Measurements from ENCODE around the gene TRIM31.

The TRIM31 gene

GRCh38 chr6:30135147-30135546, 22.3 kb upstream of the TRIM31 start (continued):
- no peak for TF ChIP-seq ZFP41 (tag by site-specific recombination; IDR thresholded peaks at IDR 0.05; ENCODE audit: borderline replicate concordance)

DNA sequence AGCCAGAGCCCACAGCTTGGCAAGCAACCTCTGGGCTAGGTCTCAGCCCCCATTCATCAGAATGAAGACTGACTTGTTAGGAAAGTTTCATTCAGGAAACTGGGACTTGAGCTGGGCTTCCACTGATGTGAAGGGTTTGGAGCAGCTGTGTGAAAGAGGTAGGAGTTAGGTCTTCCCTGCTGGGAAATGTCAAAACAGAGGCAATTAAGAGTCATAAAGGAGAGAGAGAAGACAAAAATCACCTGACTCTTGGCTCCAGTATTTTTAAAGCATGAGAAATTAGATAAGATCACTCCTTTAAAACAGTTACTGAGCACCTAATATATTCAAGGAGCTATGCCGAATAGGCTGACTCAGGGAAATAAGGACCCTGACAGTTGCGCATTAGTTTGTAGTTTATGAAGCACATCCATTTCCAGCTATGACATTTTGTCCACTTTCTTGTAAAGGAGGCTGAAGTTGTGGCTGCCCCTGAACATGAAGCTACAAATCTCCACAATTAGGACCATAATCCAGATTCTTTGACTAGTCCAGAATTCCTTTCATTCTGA, 19.1 kb upstream of the TRIM31 start:
- TF ChIP-seq ZNF558 (tag by site-specific recombination; IDR thresholded peaks at IDR 0.05): no peak
- TF ChIP-seq ZNF76 (tag by site-specific recombination; IDR thresholded peaks at IDR 0.05; ENCODE audit: borderline replicate concordance, low read depth): no peak
- no peak for TF ChIP-seq ZNF837 (tag by site-specific recombination; IDR thresholded peaks at IDR 0.05)
- TF ChIP-seq ZNF677 (tag by site-specific recombination; IDR thresholded peaks at IDR 0.05): no peak
- TF ChIP-seq FEZF1 (tag by site-specific recombination; IDR thresholded peaks at IDR 0.05): peak; percentile 31; the same call in 1 of the 2 replicates
- TF ChIP-seq WT1 (tag by site-specific recombination; IDR thresholded peaks at IDR 0.05): peak; percentile 72
- peak; percentile 55 for TF ChIP-seq ZIC2 (tag by site-specific recombination; IDR thresholded peaks at IDR 0.05)
- TF ChIP-seq ZNF521 (tag by site-specific recombination; IDR thresholded peaks at IDR 0.05): no peak
- TF ChIP-seq PRDM6 (tag by site-specific recombination; IDR thresholded peaks at IDR 0.05): 0 out of 2 replicates have a peak, but pooled peaks have one; percentile 31
- 0 out of 2 replicates have a peak, but pooled peaks have one; percentile 8 for TF ChIP-seq ZNF335 (tag by site-specific recombination; conservative IDR thresholded peaks at IDR 0.05)
- TF ChIP-seq, protein P1, sequence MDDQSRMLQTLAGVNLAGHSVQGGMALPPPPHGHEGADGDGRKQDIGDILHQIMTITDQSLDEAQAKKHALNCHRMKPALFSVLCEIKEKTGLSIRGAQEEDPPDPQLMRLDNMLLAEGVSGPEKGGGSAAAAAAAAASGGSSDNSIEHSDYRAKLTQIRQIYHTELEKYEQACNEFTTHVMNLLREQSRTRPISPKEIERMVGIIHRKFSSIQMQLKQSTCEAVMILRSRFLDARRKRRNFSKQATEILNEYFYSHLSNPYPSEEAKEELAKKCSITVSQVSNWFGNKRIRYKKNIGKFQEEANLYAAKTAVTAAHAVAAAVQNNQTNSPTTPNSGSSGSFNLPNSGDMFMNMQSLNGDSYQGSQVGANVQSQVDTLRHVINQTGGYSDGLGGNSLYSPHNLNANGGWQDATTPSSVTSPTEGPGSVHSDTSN (CRISPR knock-in tag; IDR thresholded peaks at IDR 0.05): no peak
- TF ChIP-seq OSR2 (tag by site-specific recombination; IDR thresholded peaks at IDR 0.05): peak; percentile 23; the same call in 1 of the 2 replicates
- TF ChIP-seq ZNF132 (tag by site-specific recombination; IDR thresholded peaks at IDR 0.05; ENCODE audit: borderline replicate concordance): no peak
- H3K9me3 ChIP-seq (ENCODE audit: control insufficient read depth, insufficient read depth, low read depth, low read length): no peaks in the 10 kb centered on the region
- CTCF ChIA-PET: interaction anchor here (0.7 to 8.4 kb wide), 46 partner anchors 10 to 395 kb away, joined by 3 to 200 read pairs (median 6); partner anchors contain the start of genes PPP1R11, TRIM10, TRIM15 and TRIM26
- H3K4me3 ChIP-seq (ENCODE audit: low read depth, low read length): no peak overlapping the region
- no peaks in the 10 kb centered on the region for H3K4me1 ChIP-seq (ENCODE audit: control insufficient read depth, insufficient read depth, low read length)
- no peaks in the 10 kb centered on the region for H3K36me3 ChIP-seq (ENCODE audit: control insufficient read depth in 2 of 2, insufficient read depth in 1 of 2, low read length in 2 of 2)
- H3K27ac ChIP-seq (ENCODE audit: extremely low read depth, low read depth, low read length): no peak overlapping the region
- POLR2A ChIA-PET: interaction anchor here (1.3 to 3.2 kb wide), 2 partner anchors 28 to 30 kb away, joined by 6 to 20 read pairs; no protein-coding TSS in a partner anchor

DNA sequence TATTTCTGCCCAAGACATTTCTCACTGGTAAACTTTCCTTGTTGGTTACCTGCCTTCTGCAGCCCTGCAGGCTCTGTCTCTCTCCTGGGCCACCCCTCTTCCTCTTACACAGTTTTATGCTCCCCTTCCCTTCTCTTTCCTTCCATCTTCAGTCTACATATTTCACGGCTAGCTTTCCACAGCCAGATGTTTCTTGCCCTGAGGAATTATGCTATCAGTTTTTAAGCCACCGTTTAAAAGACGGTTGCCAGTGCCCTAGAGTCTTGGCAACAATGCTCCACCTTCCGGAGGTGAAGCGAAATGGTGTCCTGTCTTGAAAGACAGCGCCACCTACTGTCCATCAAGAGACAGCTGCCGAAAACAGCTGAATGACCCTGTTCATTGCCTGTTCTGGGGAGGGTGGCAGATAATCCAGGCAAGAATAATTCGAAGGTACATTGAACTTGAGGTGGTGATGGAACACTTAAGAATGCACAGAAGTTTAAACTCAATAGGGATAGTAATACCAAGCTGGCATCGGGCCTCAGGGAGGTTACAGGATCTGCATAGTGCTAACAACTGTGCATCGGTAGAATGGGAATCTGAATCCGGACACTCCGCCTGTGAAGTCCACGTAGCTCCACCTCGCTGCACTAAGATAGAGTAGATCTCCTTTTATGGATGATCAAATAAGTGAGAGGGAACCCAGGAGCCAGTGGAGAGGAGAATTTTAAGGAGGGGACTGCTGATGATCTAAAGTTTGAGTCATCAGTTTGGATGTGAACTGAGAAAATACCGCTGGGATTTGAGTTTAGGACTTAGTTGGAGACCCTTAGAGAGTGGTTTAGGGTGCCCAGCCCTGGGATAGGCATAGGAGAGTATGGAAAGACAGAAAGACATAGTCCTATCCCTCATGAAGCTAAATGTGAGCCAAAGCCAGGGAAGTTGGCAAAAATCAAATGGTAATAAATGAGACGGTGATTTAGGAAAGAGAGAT, 18.3 kb upstream of the TRIM31 start:
- Histone ChIP-seq H3K36me3 (ENCODE audit: control insufficient read depth in 2 of 2, insufficient read depth in 1 of 2, low read length in 2 of 2) (no peaks in the 10 kb centered on the region), H3K9me3 (ENCODE audit: control insufficient read depth, insufficient read depth, low read depth, low read length) (no peaks in the 10 kb centered on the region), H3K27ac (ENCODE audit: extremely low read depth, low read depth, low read length) (no peak overlapping the region), H3K4me3 (ENCODE audit: low read depth, low read length) (no peak overlapping the region), H3K4me1 (ENCODE audit: control insufficient read depth, insufficient read depth, low read length) (no peaks in the 10 kb centered on the region)
- ChIA-PET CTCF (interaction anchor here (0.5 to 8.4 kb wide), 65 partner anchors 8 to 637 kb away, joined by 3 to 200 read pairs (median 5); partner anchors contain the start of genes PPP1R11, TRIM10, TRIM15 and TRIM26), POLR2A (interaction anchor here (1.2 to 3.2 kb wide), 5 partner anchors 23 to 82 kb away, joined by 3 to 20 read pairs (median 5); partner anchors contain the start of genes POLR1H and TRIM26)
- TF ChIP-seq ZBTB1 (tag by site-specific recombination; IDR thresholded peaks at IDR 0.05): no peak
- peak; percentile 75 for TF ChIP-seq ZBTB20 (tag by site-specific recombination; IDR thresholded peaks at IDR 0.05)
- TF ChIP-seq ZNF335 (tag by site-specific recombination; conservative IDR thresholded peaks at IDR 0.05): peak; percentile 89
- no peak for TF ChIP-seq ZNF610 (tag by site-specific recombination; IDR thresholded peaks at IDR 0.05; ENCODE audit: borderline replicate concordance)
- no peak for TF ChIP-seq MEIS1 (CRISPR knock-in tag; IDR thresholded peaks at IDR 0.05; ENCODE audit: borderline replicate concordance)
- TF ChIP-seq ZNF660 (tag by site-specific recombination; IDR thresholded peaks at IDR 0.05): peak; percentile 92
- TF ChIP-seq ZNF324 (tag by site-specific recombination; IDR thresholded peaks at IDR 0.05): peak; percentile 42; the same call in 1 of the 2 replicates
- TF ChIP-seq ZNF501 (tag by site-specific recombination; IDR thresholded peaks at IDR 0.05): no peak
- no peak for TF ChIP-seq ZNF362 (tag by site-specific recombination; IDR thresholded peaks at IDR 0.05)
- TF ChIP-seq, protein P2, sequence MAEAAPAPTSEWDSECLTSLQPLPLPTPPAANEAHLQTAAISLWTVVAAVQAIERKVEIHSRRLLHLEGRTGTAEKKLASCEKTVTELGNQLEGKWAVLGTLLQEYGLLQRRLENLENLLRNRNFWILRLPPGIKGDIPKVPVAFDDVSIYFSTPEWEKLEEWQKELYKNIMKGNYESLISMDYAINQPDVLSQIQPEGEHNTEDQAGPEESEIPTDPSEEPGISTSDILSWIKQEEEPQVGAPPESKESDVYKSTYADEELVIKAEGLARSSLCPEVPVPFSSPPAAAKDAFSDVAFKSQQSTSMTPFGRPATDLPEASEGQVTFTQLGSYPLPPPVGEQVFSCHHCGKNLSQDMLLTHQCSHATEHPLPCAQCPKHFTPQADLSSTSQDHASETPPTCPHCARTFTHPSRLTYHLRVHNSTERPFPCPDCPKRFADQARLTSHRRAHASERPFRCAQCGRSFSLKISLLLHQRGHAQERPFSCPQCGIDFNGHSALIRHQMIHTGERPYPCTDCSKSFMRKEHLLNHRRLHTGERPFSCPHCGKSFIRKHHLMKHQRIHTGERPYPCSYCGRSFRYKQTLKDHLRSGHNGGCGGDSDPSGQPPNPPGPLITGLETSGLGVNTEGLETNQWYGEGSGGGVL (tag by site-specific recombination; IDR thresholded peaks at IDR 0.05): no peak
- TF ChIP-seq GLIS1 (tag by site-specific recombination; IDR thresholded peaks at IDR 0.05): no peak
- TF ChIP-seq, protein P3, sequence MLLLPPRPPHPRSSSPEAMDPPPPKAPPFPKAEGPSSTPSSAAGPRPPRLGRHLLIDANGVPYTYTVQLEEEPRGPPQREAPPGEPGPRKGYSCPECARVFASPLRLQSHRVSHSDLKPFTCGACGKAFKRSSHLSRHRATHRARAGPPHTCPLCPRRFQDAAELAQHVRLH (tag by site-specific recombination; IDR thresholded peaks at IDR 0.05): no peak
- TF ChIP-seq OSR2 (tag by site-specific recombination; IDR thresholded peaks at IDR 0.05): no peak
